Smooth muscle cell (in vitro differentiated cells): ENCODE measurements around the gene SESN1. TPM values are rescaled to one million over a fixed set of nuclear protein-coding genes. Genes with fewer than 3 reads are reported as not detected.

Experiments used
- DNase-seq: peaks from one replicate; lab custom pipeline; 2025; ENCODE audit not compliant: unreplicated experiment; lab: John Stamatoyannopoulos, UW
- H2AFZ ChIP-seq: fragments of 200-600 bp; sonication (generic); 2 replicates; pipeline ENCODE4 v1.6.0; 2016; ENCODE audit warnings: antibody characterized with exemption, low read depth, mild to moderate bottlenecking
- H3F3A ChIP-seq: fragments of 200-600 bp; sonication (generic); 2 replicates; pipeline ENCODE4 v1.6.0; 2017; ENCODE audit warnings: antibody characterized with exemption, low read depth
- H3K27ac ChIP-seq: fragments of 200-600 bp; sonication (generic); 2 replicates; pipeline ENCODE4 v1.5.1; 2016; ENCODE audit warnings: low read depth, mild to moderate bottlenecking
- H3K27me3 ChIP-seq: fragments of 200-600 bp; sonication (generic); 2 replicates; pipeline ENCODE4 v1.6.1; 2016; ENCODE audit warnings: low read depth, mild to moderate bottlenecking
- H3K36me3 ChIP-seq: fragments of 200-600 bp; sonication (generic); 2 replicates; pipeline ENCODE4 v1.5.1; 2016; ENCODE audit warnings: low read depth
- H3K4me1 ChIP-seq: fragments of 200-600 bp; sonication (generic); 2 replicates; pipeline ENCODE4 v1.5.1; 2016; ENCODE audit warnings: low read depth
- H3K4me2 ChIP-seq: fragments of 200-600 bp; sonication (generic); 2 replicates; pipeline ENCODE4 v1.6.0; 2016; ENCODE audit warnings: mild to moderate bottlenecking
- H3K4me3 ChIP-seq: fragments of 200-600 bp; sonication (generic); 2 replicates; pipeline ENCODE4 v1.5.1; 2016; ENCODE audit warnings: mild to moderate bottlenecking
- H3K79me2 ChIP-seq: fragments of 200-600 bp; sonication (generic); 2 replicates; pipeline ENCODE4 v1.6.0; 2016; ENCODE audit warnings: low read depth, mild to moderate bottlenecking
- H3K9ac ChIP-seq: fragments of 200-600 bp; sonication (generic); 2 replicates; pipeline ENCODE4 v1.6.0; 2016; ENCODE audit warnings: low read depth
- H3K9me3 ChIP-seq: fragments of 200-600 bp; sonication (generic); replicated peaks from 2 replicates; pipeline ENCODE4 v1.5.1; 2016; ENCODE audit warnings: low read depth
- H4K20me1 ChIP-seq: fragments of 200-600 bp; sonication (generic); 2 replicates; pipeline ENCODE4 v1.6.0; 2016; ENCODE audit warnings: low read depth
- WGBS: methylation state at CpG from one replicate; pipeline ENCODE4 v1.1.7; 2016; ENCODE audit warnings: low lambda C conversion rate; 5-methylcytosine and 5-hydroxymethylcytosine counted together
- polyA plus RNA-seq: library from polyadenylated mRNA; unstranded; fragments of >200 nt; fragmentation: Nextera tagmentation; extraction: Ambion mirVana; gene quantifications from 2 replicates; pipeline ENCODE4 v1.2.1, GENCODE V29; 2016
- total RNA-seq: library from RNA; depleted of rRNA; stranded (reverse); fragments of >200 nt; gene quantifications from 2 replicates; pipeline ENCODE4 v1.2.3, GENCODE V29; 2014
- TF ChIP-seq, protein P1 (sequence below): fragments of 200-600 bp; sonication (generic); IDR thresholded peaks from 2 replicates; pipeline ENCODE4 v1.5.1; 2017; ENCODE audit warnings: borderline replicate concordance, mild to moderate bottlenecking, antibody characterized with exemption; ENCODE audit not compliant: insufficient read depth, poor library complexity, severe bottlenecking

The SESN1 gene
- total and polyA plus RNA-seq, 2 experiments from 2014 or later, result 24.1 to 38.7 TPM

DNA sequence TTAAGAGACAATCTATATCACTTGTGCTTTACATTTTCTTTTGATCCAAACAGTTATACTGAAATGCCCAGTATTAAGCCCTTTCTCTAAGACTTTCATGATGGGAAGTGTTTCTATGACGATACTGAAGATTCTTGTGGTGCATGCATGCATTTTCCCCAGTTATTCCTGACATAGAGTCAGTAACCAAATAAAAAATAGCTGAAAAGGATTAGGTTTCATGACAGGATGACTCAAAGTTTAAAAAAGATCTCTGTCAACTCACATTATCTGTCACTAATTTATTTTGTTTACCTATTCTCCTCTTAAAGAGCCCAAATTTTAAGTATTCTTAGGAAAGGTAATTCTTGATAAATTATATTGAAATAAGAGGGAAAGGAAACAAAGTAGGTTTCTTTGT is 98.4 kb downstream of the SESN1 start:
- Histone ChIP-seq H3K27me3 (no peaks in the 10 kb centered on the region), H2AFZ (no peak overlapping the region), H3K4me1 (no peaks in the 10 kb centered on the region), H3K9me3 (no peaks in the 10 kb centered on the region), H4K20me1 (peaks cover 11% of the 10 kb centered on the region), H3K9ac (no peak overlapping the region), H3K4me3 (no peak overlapping the region), H3K4me2 (no peak overlapping the region), H3K79me2 (no peaks in the 10 kb centered on the region), H3K36me3 (peaks cover 19% of the 10 kb centered on the region), H3K27ac (no peak overlapping the region), H3F3A (no peaks in the 10 kb centered on the region)
- TF ChIP-seq, protein P1, sequence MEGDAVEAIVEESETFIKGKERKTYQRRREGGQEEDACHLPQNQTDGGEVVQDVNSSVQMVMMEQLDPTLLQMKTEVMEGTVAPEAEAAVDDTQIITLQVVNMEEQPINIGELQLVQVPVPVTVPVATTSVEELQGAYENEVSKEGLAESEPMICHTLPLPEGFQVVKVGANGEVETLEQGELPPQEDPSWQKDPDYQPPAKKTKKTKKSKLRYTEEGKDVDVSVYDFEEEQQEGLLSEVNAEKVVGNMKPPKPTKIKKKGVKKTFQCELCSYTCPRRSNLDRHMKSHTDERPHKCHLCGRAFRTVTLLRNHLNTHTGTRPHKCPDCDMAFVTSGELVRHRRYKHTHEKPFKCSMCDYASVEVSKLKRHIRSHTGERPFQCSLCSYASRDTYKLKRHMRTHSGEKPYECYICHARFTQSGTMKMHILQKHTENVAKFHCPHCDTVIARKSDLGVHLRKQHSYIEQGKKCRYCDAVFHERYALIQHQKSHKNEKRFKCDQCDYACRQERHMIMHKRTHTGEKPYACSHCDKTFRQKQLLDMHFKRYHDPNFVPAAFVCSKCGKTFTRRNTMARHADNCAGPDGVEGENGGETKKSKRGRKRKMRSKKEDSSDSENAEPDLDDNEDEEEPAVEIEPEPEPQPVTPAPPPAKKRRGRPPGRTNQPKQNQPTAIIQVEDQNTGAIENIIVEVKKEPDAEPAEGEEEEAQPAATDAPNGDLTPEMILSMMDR, result no peak
- WGBS, result 83% methylated on average over 1 of the region's 1 CpG
- no peak for DNase-seq

DNA sequence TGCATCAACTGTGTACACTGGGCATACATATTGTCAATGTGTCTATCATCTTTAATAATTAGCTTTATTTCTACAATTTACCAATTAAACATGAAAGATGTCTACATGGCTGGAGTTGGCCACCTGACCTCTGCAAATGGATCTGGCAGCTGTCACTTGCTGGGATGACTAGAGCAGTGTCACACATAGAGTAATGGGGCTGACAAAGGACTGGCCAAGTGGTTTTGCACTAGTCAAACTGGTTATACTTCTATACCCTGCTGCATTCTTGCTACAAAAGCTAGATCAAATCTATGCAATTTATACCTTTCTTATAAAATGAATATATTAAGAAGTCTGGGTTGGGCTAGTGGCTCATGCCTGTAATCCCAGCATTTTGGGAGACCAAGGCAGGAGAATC is 99.3 kb downstream of the SESN1 start:
- no peak for DNase-seq

DNA sequence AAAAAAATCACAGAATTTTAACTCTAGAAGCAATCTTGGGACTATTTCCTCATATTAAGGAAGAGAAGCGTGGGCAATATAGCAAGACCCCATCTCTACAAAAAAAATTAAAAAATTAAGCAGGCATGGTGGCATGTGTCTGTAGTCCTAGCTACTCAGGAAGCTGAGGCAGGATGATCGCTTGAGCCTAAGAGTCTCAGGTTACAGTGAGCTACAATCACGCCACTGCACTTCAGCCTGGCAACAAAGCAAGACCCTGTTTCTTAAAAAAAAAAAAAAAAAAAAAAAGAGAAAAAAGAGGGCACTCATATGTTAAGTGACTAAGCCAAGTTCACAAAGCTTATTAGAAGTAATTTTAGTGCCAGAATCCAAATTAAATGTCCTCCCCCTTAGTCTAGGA is 100.8 kb downstream of the SESN1 start:
- H2AFZ ChIP-seq, result no peak overlapping the region
- 92% methylated on average over 3 of the region's 3 CpGs for WGBS

More for the DNA sequence above, 99.3 kb downstream of the SESN1 start:
- Histone ChIP-seq H3F3A (no peaks in the 10 kb centered on the region), H3K9me3 (no peaks in the 10 kb centered on the region), H3K4me3 (no peak overlapping the region), H3K27me3 (no peaks in the 10 kb centered on the region), H3K36me3 (peaks cover 24% of the 10 kb centered on the region), H3K79me2 (no peaks in the 10 kb centered on the region), H4K20me1 (peaks cover 8% of the 10 kb centered on the region), H3K27ac (no peak overlapping the region), H3K4me1 (no peaks in the 10 kb centered on the region), H3K9ac (no peak overlapping the region), H3K4me2 (no peak overlapping the region), H2AFZ (no peak overlapping the region)
- TF ChIP-seq, protein P1, result no peak

DNA sequence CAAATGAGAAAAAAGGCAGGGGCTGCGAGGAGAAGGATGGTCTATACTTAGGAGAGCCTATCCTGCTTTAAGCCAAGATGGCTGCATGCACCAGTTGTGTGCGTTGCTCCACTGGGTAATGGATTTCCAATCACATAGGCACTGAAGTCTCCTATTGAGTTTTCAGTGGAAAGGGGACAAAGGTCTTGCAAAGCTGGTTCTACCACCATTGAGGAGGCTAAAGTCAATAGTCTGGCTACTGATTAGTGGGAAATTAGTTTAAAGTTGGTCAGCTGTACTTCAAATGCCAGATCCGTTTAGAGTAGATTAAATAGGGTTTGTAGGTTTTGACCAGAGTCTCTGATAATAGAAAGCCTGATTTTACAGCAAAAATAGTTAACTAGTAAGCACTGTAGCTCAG is 104.9 kb downstream of the SESN1 start:
- TF ChIP-seq, protein P1, result no peak
- Histone ChIP-seq H3K27ac (no peak overlapping the region), H3K27me3 (no peaks in the 10 kb centered on the region), H3F3A (no peaks in the 10 kb centered on the region), H3K4me2 (no peak overlapping the region), H3K4me1 (no peaks in the 10 kb centered on the region), H4K20me1 (peaks cover 8% of the 10 kb centered on the region), H2AFZ (no peak overlapping the region), H3K36me3 (peaks cover 34% of the 10 kb centered on the region), H3K4me3 (no peak overlapping the region), H3K9ac (no peak overlapping the region), H3K9me3 (no peaks in the 10 kb centered on the region), H3K79me2 (no peaks in the 10 kb centered on the region)
- WGBS, result 88% methylated on average over 3 of the region's 3 CpGs
- DNase-seq, result no peak

More for the DNA sequence above, 100.8 kb downstream of the SESN1 start:
- no peaks in the 10 kb centered on the region for H3F3A ChIP-seq
- no peak overlapping the region for H3K9ac ChIP-seq
- no peaks in the 10 kb centered on the region for H3K4me1 ChIP-seq
- no peak overlapping the region for H3K27ac ChIP-seq
- H3K79me2 ChIP-seq, result no peaks in the 10 kb centered on the region
- TF ChIP-seq, protein P1, result no peak
- no peak overlapping the region for H3K4me3 ChIP-seq
- H3K4me2 ChIP-seq, result no peak overlapping the region
- H3K27me3 ChIP-seq, result no peaks in the 10 kb centered on the region
- H3K9me3 ChIP-seq, result no peaks in the 10 kb centered on the region
- peaks cover 31% of the 10 kb centered on the region for H3K36me3 ChIP-seq
- no peak for DNase-seq
- peaks cover 8% of the 10 kb centered on the region for H4K20me1 ChIP-seq
